GM19324 (cell line): Measurements from ENCODE around the gene ORM2.
A peak's percentile ranks its signal among the peaks of the same experiment; 100 is the strongest.
"Not testable (repeated sequence)": the region's sequence is repeated elsewhere in the genome, so short reads cannot be mapped to it uniquely, and the experiment has no call there.

Experiments
- ATAC-seq: cut with Tn5 transposase; IDR thresholded peaks from one replicate; pipeline ENCODE4 v1.9.1; 2021; ENCODE audit warnings: mild to moderate bottlenecking, moderate library complexity; ENCODE audit not compliant: unreplicated experiment, low FRiP score

The ORM2 gene

GRCh38 chr9:114328937-114329624 is 588 bp upstream of the ORM2 start:
- not testable (repeated sequence) for ATAC-seq

- ATAC-seq: no peak
Observed at GRCh38 chr9:114330636-114331035, 967 bp downstream of the ORM2 start.

- not testable (repeated sequence) for ATAC-seq
Observed at GRCh38 chr9:114331229-114332195, 1.8 kb downstream of the ORM2 start.

- ATAC-seq: not testable (repeated sequence)
Observed at GRCh38 chr9:114332474-114333040, 2.9 kb downstream of the ORM2 start.

GRCh38 chr9:114333718-114334117 is 4.0 kb downstream of the ORM2 start:
- ATAC-seq: not testable (repeated sequence)

- no peak for ATAC-seq
Observed at GRCh38 chr9:114334490-114334889, 4.8 kb downstream of the ORM2 start.

- ATAC-seq: no peak
Observed at GRCh38 chr9:114335745-114336144, 6.1 kb downstream of the ORM2 start.

GRCh38 chr9:114336157-114336556 is 6.5 kb downstream of the ORM2 start:
- no peak for ATAC-seq

GRCh38 chr9:114336699-114337395 is 7.2 kb downstream of the ORM2 start:
- ATAC-seq: no peak

GRCh38 chr9:114338187-114338586 is 8.5 kb downstream of the ORM2 start:
- no peak for ATAC-seq

GRCh38 chr9:114339130-114339908 is 9.7 kb downstream of the ORM2 start:
- ATAC-seq: peak; percentile 61

- ATAC-seq: no peak
Observed at GRCh38 chr9:114341152-114341830, 11.6 kb downstream of the ORM2 start.

- ATAC-seq: no peak
Observed at GRCh38 chr9:114341991-114342390, 12.3 kb downstream of the ORM2 start.

GRCh38 chr9:114342755-114343440 is 13.2 kb downstream of the ORM2 start:
- no peak for ATAC-seq

GRCh38 chr9:114343471-114344187 is 14.0 kb downstream of the ORM2 start:
- no peak for ATAC-seq

GRCh38 chr9:114344188-114344566 is 14.5 kb downstream of the ORM2 start:
- no peak for ATAC-seq

GRCh38 chr9:114344692-114345091 is 15.0 kb downstream of the ORM2 start:
- ATAC-seq: no peak

GRCh38 chr9:114345493-114346065 is 15.9 kb downstream of the ORM2 start:
- no peak for ATAC-seq
